Activated gamma-delta T cell (primary cell): Measurements from ENCODE around the gene LIMA1.
"Not testable (repeated sequence)": the region's sequence is repeated elsewhere in the genome, so short reads cannot be mapped to it uniquely, and the experiment has no call there.

Experiments used
- DNase-seq: peaks from one replicate; lab custom pipeline; 2025; lab: John Stamatoyannopoulos, UW

LIMA1 gene

GRCh38 chr12:50287271-50287670 lies 4.0 kb upstream of the LIMA1 start:
- no peak for DNase-seq

DNA sequence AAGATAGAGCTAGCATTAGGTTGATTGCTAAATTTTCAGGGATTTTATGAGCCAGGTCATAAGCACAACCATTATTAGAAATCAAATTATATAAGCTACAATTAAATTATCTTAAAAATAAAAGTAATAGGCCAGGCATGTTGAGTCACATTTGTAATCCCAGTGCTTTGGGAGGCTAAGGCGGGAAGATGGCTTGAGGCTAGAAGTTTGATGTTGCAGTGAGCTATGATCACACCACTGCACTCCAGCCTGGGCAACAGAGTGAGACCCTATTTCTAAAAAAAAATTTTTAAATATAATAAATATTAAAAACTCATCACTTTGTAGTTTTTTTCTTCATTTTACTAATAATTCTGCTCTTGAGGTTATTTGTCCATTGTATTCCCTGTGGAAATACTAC lies 1.9 kb upstream of the LIMA1 start:
- no peak for DNase-seq

DNA sequence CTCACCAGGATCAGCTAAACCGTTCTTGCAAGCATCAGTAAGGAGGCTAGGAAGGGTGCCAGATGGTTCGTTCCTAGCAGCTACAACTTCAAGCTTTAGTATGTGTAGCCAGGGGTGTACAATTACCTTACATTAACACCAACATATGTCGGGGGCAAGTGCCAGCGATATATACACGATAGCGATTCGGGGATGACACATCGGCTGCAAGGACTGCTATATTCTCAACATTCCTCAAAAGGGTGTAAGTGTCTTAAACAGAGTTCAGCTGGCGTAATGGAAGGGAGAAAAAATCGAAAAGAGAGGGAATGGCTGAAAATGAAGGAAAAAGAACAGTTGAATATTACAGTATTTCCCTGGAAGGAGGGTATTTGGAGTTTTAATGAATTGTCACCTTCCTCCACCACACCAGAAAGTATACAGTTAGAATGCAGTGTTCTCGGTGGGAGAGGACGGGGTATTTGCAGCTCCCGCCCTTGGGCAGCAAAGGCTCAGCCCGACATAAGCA lies 545 bp downstream of the LIMA1 start:
- DNase-seq: no peak

DNA sequence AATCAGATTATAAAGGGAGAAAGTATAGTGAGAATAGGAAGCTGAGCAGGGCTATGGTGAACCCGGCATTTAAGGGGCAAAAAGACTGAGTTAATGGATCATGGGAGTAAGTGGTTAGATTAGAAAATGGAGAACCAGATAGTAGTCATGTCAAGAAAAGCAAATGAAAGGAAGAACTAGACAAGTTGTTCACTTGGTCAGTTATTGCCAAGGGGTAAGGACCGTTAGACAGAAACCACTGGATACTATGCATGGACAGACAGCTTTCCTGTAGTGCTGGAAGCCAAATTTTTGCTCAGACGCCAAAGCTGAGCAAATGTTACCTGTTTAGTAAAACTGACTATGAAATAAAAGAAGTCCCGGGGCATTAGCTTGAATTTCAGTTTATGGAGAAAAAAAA lies 3.8 kb downstream of the LIMA1 start:
- DNase-seq: no peak

GRCh38 chr12:50276912-50277671 lies 6.2 kb downstream of the LIMA1 start:
- DNase-seq: no peak

DNA sequence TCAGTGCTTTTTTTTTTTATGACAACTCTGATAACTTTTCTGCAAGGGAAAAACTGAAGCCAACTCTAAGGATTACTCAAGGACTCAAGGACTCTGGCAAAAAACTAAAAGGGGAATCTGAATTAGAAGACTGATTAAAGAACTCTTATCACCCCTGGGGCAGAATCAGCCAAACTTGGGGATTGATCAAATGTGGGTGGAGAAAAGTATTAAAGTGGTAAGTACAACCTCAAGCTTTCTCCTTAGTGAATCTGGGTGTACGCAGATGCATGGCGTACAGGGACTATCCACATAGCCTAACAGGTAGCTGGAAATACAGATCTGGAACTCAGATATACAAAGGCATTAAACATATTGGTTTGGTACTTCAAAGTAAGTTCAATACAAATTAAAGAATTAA lies 7.3 kb downstream of the LIMA1 start:
- no peak for DNase-seq

GRCh38 chr12:50275556-50275955 lies 7.8 kb downstream of the LIMA1 start:
- no peak for DNase-seq

DNA sequence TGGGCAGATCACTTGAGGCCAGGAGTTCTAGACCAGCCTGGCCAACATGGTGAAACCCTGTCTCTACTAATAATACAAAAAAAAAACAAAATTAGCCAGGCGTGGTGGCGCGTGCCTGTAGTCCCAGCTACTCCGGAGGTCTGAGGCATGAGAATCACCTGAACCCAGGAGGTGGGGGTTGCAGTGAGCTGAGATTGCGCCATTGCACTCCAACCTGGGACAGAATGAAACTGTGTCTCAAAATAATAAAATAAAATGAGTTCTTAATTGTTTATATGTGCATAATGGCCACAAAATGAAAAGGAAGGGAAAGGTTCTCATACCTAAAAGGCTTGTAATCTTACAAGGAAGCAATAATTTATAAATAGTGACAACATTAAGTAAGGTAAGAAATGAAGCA lies 8.2 kb downstream of the LIMA1 start:
- not testable (repeated sequence) for DNase-seq

DNA sequence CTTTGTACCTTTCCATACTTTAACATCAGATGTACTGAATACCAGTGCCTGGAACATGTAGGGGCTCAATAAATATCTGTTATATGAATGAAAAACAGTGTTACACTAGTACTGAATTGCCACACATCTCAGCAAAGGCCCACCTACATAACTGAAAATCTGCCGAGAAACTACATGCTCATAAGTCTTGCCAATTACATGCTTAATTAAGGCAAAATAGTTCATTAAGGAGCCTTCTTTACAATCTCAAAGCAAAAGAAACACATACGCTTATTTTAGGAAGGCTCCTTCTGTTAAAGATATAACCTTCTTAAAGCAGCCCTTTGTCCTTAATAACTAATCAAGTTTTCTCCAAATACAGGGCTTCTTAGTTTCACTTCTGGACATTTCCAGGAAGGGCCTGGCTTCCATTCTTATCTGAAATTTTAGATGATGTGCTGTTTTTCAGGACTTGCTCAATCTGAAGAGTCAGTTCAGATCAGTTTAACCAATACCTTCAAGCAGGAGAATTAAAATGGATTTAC lies 11.5 kb downstream of the LIMA1 start:
- no peak for DNase-seq

- no peak for DNase-seq
Measured at GRCh38 chr12:50268482-50268881, 14.8 kb downstream of the LIMA1 start.

- DNase-seq: no peak
Measured at GRCh38 chr12:50265770-50266524, 17.4 kb downstream of the LIMA1 start.

GRCh38 chr12:50263832-50264231 lies 19.5 kb downstream of the LIMA1 start:
- no peak for DNase-seq

DNA sequence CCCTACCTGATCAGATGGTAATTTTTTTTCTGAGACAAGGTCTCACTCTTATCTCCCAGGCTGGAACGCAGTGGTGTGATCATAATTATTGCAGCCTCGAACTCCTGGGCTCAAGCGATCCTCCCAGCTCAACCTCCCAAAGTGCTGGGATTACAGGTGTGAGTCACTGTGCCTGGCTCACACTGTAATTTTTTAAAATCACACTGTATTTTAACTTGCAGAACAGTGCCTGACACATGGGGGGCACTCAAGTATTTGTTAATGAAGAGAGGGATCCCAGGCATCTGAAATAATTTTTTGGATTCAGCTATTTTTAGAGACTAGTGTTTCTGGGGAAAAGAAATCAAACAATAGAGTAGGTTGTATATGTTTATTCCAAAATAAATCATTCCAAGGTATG lies 21.7 kb downstream of the LIMA1 start:
- no peak for DNase-seq

DNA sequence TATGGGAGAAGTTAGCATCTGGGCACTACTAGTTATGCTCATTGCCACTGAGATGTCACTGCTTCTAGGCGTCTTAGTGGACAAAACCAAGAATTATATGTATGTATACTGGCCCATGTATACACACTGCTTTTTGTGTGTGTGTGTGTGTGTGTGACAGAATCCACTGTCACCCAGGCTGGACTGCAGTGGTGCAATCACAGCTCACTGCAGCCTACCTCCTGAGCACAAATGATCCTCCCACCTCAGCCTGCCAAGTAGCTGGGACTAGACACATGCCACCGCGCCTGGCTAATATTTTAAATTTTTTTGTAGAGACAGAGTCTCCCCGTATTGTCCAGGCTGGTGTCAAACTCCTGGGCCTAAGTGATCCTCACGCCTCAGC lies 25.2 kb downstream of the LIMA1 start:
- no peak for DNase-seq

- no peak for DNase-seq
Measured at GRCh38 chr12:50257236-50258166, 25.8 kb downstream of the LIMA1 start.

DNA sequence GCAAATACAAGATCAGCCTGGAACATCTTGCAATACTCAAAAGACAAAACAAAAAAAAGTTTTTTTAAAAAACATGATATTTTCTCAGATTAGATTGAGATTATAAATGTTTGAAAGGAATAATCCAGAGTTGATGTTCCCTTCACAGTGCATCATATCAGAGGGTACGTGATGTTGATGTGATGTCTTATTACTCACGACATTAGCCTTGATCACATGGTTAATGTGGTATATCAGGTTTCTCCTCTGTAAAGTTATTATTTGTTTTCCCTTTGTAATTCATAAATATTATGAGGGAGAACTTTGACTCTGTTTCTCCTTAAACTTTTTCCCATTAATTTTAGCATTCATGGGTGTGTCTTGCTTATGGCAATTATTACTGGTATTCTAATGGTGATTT lies 26.6 kb downstream of the LIMA1 start:
- DNase-seq: no peak

GRCh38 chr12:50252977-50253602 lies 30.2 kb downstream of the LIMA1 start:
- no peak for DNase-seq

DNA sequence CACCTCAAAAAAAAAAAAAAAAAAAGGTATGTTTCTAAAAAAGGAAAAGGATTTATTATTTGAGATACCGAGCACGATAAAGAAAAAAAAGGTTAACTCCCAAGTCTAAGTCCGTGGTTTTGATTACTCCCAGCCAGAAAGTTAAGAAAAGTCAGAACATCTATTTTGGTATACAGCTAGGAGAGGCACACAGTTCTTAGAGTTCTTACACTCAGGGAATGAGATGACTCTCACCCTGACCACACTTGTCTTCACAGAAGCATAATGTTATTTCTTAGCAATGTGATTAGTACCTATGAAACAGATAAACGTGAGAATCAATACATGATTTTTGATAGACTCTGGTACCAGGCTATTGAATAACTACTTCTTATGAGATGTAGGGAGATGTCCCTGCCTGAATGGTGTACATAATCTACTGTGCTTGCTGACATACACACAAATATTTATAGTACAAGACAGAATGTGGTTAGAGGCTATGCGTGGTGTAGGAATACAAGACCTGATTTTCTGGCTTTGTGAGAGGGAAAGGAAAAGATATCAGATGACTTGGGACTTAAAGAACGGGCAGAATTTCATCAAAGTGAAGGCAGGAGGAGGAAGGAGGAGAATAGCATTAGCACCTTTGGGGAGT lies 31.6 kb downstream of the LIMA1 start:
- DNase-seq: no peak

DNA sequence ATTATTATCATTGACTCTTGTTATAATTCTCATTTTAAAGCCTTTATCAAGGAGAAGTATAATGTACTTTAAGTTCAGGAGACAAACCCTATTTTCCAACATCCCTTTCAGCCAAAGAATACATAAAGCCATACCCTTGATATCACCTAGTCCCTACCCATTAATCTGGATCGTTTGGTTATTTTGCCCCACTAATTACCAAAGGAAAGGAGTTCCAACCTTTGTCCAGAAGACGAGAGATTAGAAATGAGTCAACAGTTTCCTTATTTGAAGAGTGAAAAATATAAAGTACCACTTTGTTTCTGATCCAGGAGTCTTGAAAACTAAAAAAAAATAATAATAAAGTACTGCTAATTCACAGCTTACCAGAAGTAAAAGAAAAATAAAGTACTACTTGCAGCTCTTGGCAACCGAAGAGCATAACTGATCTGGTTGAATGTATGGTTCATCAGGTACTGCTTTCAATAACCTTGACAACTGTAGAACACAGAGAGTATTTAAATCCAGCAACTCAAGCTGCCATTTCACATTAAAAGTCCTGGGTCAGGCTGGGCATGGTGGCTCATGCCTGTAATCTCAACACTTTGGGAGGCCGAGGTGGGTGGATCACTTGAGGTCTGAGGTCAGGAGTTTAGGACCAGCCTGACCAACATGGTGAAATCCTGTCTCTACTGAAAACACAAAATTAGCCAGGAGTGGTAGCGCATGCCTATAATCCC lies 33.7 kb downstream of the LIMA1 start:
- DNase-seq: no peak

DNA sequence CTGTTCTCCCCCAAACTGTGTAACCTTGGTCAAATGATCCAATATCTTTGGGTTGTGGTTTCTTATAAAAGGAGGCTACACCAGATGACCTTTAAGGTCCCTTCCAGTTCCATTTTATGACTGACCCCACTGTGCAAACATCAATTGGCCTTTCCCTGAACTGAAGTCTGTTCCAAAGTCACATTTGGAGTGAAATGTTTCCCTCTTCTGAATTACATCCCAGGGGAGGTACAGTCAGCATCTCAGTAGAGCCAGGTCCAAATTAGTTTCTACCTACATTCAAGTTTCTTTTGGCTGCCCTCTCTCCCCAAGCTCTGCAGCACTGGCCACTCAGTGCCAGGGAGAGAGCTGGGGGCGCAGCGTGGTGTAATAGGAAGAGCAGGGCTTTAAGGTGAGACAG lies 34.4 kb downstream of the LIMA1 start:
- no peak for DNase-seq
